ENCODE data around the gene OSBPL3.

- TF ChIP-seq, protein P1, sequence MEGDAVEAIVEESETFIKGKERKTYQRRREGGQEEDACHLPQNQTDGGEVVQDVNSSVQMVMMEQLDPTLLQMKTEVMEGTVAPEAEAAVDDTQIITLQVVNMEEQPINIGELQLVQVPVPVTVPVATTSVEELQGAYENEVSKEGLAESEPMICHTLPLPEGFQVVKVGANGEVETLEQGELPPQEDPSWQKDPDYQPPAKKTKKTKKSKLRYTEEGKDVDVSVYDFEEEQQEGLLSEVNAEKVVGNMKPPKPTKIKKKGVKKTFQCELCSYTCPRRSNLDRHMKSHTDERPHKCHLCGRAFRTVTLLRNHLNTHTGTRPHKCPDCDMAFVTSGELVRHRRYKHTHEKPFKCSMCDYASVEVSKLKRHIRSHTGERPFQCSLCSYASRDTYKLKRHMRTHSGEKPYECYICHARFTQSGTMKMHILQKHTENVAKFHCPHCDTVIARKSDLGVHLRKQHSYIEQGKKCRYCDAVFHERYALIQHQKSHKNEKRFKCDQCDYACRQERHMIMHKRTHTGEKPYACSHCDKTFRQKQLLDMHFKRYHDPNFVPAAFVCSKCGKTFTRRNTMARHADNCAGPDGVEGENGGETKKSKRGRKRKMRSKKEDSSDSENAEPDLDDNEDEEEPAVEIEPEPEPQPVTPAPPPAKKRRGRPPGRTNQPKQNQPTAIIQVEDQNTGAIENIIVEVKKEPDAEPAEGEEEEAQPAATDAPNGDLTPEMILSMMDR (IDR thresholded peaks at IDR 0.05 in 2 of 3, conservative IDR thresholded peaks at IDR 0.05 in 1 of 3; ENCODE audit: borderline replicate concordance in 1 of 3, insufficient read depth in 1 of 3, low read depth in 2 of 3, low read length in 2 of 3) = no peak
- no peak for TF ChIP-seq EZH2 (IDR thresholded peaks at IDR 0.05)
- TF ChIP-seq MAX (IDR thresholded peaks at IDR 0.05) = no peak
- no peak for TF ChIP-seq ZNF274 (IDR thresholded peaks at IDR 0.05; ENCODE audit: low read depth, low read length)
- no peak for TF ChIP-seq CEBPB (IDR thresholded peaks at IDR 0.05; ENCODE audit: low read depth)
- TF ChIP-seq SIN3A (IDR thresholded peaks at IDR 0.05; ENCODE audit: low read depth) = no peak
- no peak for TF ChIP-seq FOSL1 (IDR thresholded peaks at IDR 0.05; ENCODE audit: low read depth)
These were observed 152.4 kb downstream of the OSBPL3 start for GRCh38 chr7:24827589-24827988.

Measured in HCT116 (cell line).